ENCODE data around the gene NT5DC1.
"Not testable (repeated sequence)": the region's sequence is repeated elsewhere in the genome, so short reads cannot be mapped to it uniquely, and the experiment has no call there.

Gene NT5DC1

DNA sequence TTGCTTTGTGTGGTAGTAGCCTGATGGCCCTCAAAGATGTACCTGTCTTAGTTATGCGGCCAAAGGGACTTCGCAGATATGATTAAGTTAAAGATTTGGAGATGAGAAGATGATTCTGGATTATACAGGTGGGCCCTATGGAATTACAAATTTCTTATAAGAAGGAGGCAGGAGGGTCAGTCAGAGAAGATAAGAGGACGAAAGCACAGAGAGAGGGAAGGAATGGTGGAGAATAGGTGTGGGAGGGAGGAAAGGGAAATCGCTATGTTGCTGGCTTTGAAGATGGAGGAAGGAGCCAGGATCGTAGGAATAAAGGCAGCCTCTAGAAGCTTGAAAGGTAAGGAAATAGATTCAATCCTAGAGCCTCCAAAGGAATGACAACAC, 180.3 kb downstream of the NT5DC1 start:
- Histone ChIP-seq H3K36me3 (ENCODE audit: control insufficient read depth in 2 of 2, insufficient read depth in 2 of 2, low read length in 2 of 2) (peaks cover 2 to 3% of the 10 kb centered on the region in 2 donors), H3K9me3 (ENCODE audit: control insufficient read depth in 2 of 2, low read length in 2 of 2) (no peaks in the 10 kb centered on the region), H3K27ac (ENCODE audit: low read depth in 2 of 2, low read length in 2 of 2) (no peak overlapping the region), H3K4me1 (ENCODE audit: control insufficient read depth in 2 of 2, insufficient read depth in 2 of 2, low read length in 2 of 2) (peaks cover 15 to 26% of the 10 kb centered on the region in 2 donors), H3K27me3 (ENCODE audit: control insufficient read depth in 2 of 2, insufficient read depth in 2 of 2, low read length in 2 of 2) (no peaks in the 10 kb centered on the region), H3K9ac (ENCODE audit: low read depth in 1 of 2, low read length in 2 of 2) (no peak overlapping the region), H3K4me3 (ENCODE audit: low read length in 2 of 2) (peak overlapping the region in 1 of 2 donors; percentile 98)

DNA sequence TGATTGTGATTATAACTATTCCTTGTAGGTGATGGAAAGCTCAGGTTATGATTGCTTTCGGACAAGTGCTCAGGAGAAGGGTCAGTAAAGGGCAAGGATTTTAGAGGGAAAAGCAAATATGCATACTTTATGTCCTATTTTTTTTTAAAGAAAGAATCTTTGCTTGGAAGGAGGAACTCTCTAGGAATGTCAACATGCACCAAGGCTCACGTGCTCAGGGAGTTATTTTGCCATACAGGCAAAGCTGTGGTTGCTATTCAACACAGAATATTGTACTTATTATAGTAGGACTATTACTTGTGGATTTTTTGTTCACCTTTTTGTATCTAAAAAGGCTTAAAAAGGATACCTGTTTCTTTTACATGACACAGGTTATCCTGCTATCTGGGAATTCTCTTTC, 182.0 kb downstream of the NT5DC1 start:
- H3K9me3 ChIP-seq (ENCODE audit: control insufficient read depth in 2 of 2, low read length in 2 of 2), result no peaks in the 10 kb centered on the region
- no peak overlapping the region for H3K9ac ChIP-seq (ENCODE audit: low read depth in 1 of 2, low read length in 2 of 2)
- no peaks in the 10 kb centered on the region for H3K27me3 ChIP-seq (ENCODE audit: control insufficient read depth in 2 of 2, insufficient read depth in 2 of 2, low read length in 2 of 2)
- peaks cover 9 to 18% of the 10 kb centered on the region in 2 donors for H3K4me1 ChIP-seq (ENCODE audit: control insufficient read depth in 2 of 2, insufficient read depth in 2 of 2, low read length in 2 of 2)
- peaks cover 2 to 3% of the 10 kb centered on the region in 2 donors for H3K36me3 ChIP-seq (ENCODE audit: control insufficient read depth in 2 of 2, insufficient read depth in 2 of 2, low read length in 2 of 2)
- H3K4me3 ChIP-seq (ENCODE audit: low read length in 2 of 2), result no peak overlapping the region
- H3K27ac ChIP-seq (ENCODE audit: low read depth in 2 of 2, low read length in 2 of 2), result no peak overlapping the region

DNA sequence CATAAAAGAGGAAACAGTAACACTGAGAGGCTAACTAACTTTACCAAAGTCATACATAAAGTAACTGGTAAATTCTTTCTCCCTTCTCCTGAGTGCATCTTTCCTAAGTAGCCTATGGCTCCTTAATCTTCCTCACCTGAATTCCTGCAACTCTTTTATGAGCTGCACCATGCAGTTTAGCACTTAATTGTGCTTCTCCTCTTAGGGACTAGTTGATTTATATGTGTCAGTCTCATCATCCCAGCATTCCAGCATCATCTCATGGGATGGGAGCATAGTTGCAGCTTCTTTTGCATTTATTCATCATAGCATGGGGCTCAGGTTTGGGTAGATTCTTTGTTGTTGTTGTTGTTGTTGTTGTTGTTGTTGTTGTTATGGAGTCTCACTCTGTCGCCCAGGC, 182.5 kb downstream of the NT5DC1 start:
- H3K36me3 ChIP-seq (ENCODE audit: control insufficient read depth in 2 of 2, insufficient read depth in 2 of 2, low read length in 2 of 2), result peaks cover under 1% of the 10 kb centered on the region in 2 donors
- no peaks in the 10 kb centered on the region for H3K9me3 ChIP-seq (ENCODE audit: control insufficient read depth in 2 of 2, low read length in 2 of 2)
- no peak overlapping the region for H3K9ac ChIP-seq (ENCODE audit: low read depth in 1 of 2, low read length in 2 of 2)
- H3K27ac ChIP-seq (ENCODE audit: low read depth in 2 of 2, low read length in 2 of 2), result no peak overlapping the region
- H3K4me3 ChIP-seq (ENCODE audit: low read length in 2 of 2), result no peak overlapping the region
- peaks cover 5 to 13% of the 10 kb centered on the region in 2 donors for H3K4me1 ChIP-seq (ENCODE audit: control insufficient read depth in 2 of 2, insufficient read depth in 2 of 2, low read length in 2 of 2)
- no peaks in the 10 kb centered on the region for H3K27me3 ChIP-seq (ENCODE audit: control insufficient read depth in 2 of 2, insufficient read depth in 2 of 2, low read length in 2 of 2)

- H3K9ac ChIP-seq (ENCODE audit: low read depth in 1 of 2, low read length in 2 of 2), result not testable (repeated sequence)
These were observed 184.3 kb downstream of the NT5DC1 start for GRCh38 chr6:116284984-116285383.

GRCh38 chr6:116286773-116287358, 186.2 kb downstream of the NT5DC1 start:
- no peak overlapping the region for H3K4me3 ChIP-seq (ENCODE audit: low read length in 2 of 2)
- no peaks in the 10 kb centered on the region for H3K9me3 ChIP-seq (ENCODE audit: control insufficient read depth in 2 of 2, low read length in 2 of 2)
- H3K9ac ChIP-seq (ENCODE audit: low read depth in 1 of 2, low read length in 2 of 2), result no peak overlapping the region
- H3K4me1 ChIP-seq (ENCODE audit: control insufficient read depth in 2 of 2, insufficient read depth in 2 of 2, low read length in 2 of 2), result no peaks in the 10 kb centered on the region
- H3K27me3 ChIP-seq (ENCODE audit: control insufficient read depth in 2 of 2, insufficient read depth in 2 of 2, low read length in 2 of 2), result no peaks in the 10 kb centered on the region
- no peaks in the 10 kb centered on the region for H3K36me3 ChIP-seq (ENCODE audit: control insufficient read depth in 2 of 2, insufficient read depth in 2 of 2, low read length in 2 of 2)
- H3K27ac ChIP-seq (ENCODE audit: low read depth in 2 of 2, low read length in 2 of 2), result no peak overlapping the region

More at GRCh38 chr6:116284984-116285383, 184.3 kb downstream of the NT5DC1 start:
- not testable (repeated sequence) for H3K9me3 ChIP-seq (ENCODE audit: control insufficient read depth in 2 of 2, low read length in 2 of 2); H3K27me3 ChIP-seq (ENCODE audit: control insufficient read depth in 2 of 2, insufficient read depth in 2 of 2, low read length in 2 of 2); H3K4me1 ChIP-seq (ENCODE audit: control insufficient read depth in 2 of 2, insufficient read depth in 2 of 2, low read length in 2 of 2); H3K27ac ChIP-seq (ENCODE audit: low read depth in 2 of 2, low read length in 2 of 2); H3K36me3 ChIP-seq (ENCODE audit: control insufficient read depth in 2 of 2, insufficient read depth in 2 of 2, low read length in 2 of 2); H3K4me3 ChIP-seq (ENCODE audit: low read length in 2 of 2)

- no peak overlapping the region for H3K27ac ChIP-seq (ENCODE audit: low read depth in 2 of 2, low read length in 2 of 2)
- no peaks in the 10 kb centered on the region for H3K36me3 ChIP-seq (ENCODE audit: control insufficient read depth in 2 of 2, insufficient read depth in 2 of 2, low read length in 2 of 2)
- no peak overlapping the region for H3K4me3 ChIP-seq (ENCODE audit: low read length in 2 of 2)
- H3K9ac ChIP-seq (ENCODE audit: low read depth in 1 of 2, low read length in 2 of 2), result no peak overlapping the region
- H3K27me3 ChIP-seq (ENCODE audit: control insufficient read depth in 2 of 2, insufficient read depth in 2 of 2, low read length in 2 of 2), result no peaks in the 10 kb centered on the region
- H3K4me1 ChIP-seq (ENCODE audit: control insufficient read depth in 2 of 2, insufficient read depth in 2 of 2, low read length in 2 of 2), result no peaks in the 10 kb centered on the region
- no peaks in the 10 kb centered on the region for H3K9me3 ChIP-seq (ENCODE audit: control insufficient read depth in 2 of 2, low read length in 2 of 2)
These were observed 187.1 kb downstream of the NT5DC1 start for GRCh38 chr6:116287689-116288282.

DNA sequence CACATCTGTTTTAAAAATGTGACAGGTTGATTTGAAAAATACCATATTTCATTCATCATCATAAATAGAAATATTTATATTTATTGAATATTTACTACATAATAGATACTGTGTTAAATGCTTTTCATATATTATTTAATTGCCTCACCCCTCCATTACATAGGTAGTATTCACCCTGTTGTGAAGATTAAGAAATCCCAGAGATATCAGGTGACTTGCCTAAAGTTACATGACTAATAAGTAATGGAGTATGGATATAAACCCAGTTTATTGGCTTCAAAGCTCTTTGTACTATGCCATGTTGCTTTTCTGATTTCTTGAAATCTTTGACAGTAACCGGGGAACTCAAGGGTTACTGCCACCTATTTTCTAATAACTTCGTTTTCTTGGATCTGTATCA, 189.2 kb downstream of the NT5DC1 start:
- Histone ChIP-seq H3K9me3 (ENCODE audit: control insufficient read depth in 2 of 2, low read length in 2 of 2) (no peaks in the 10 kb centered on the region), H3K4me1 (ENCODE audit: control insufficient read depth in 2 of 2, insufficient read depth in 2 of 2, low read length in 2 of 2) (no peaks in the 10 kb centered on the region), H3K27ac (ENCODE audit: low read depth in 2 of 2, low read length in 2 of 2) (no peak overlapping the region), H3K27me3 (ENCODE audit: control insufficient read depth in 2 of 2, insufficient read depth in 2 of 2, low read length in 2 of 2) (no peaks in the 10 kb centered on the region), H3K36me3 (ENCODE audit: control insufficient read depth in 2 of 2, insufficient read depth in 2 of 2, low read length in 2 of 2) (no peaks in the 10 kb centered on the region), H3K4me3 (ENCODE audit: low read length in 2 of 2) (no peak overlapping the region), H3K9ac (ENCODE audit: low read depth in 1 of 2, low read length in 2 of 2) (no peak overlapping the region)

DNA sequence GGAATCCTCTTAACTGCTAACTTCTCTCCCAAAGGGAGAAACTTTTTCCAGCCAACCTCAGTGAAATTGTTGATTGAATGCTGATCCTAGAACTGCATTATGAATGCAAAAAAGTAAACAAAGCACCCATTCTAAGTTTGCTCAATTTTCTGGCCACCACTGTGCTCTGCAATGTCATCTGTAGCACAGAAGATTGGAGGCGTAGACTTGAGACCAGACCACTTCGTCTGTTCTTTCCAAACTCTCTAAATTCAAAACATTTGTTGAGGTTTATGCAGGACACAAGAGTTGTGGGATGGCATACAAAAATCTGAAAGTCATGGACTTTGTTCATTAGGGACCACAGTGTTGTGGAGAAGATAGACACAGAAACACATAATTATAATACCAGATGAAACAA, 190.1 kb downstream of the NT5DC1 start:
- Histone ChIP-seq H3K9ac (ENCODE audit: low read depth in 1 of 2, low read length in 2 of 2) (no peak overlapping the region), H3K4me1 (ENCODE audit: control insufficient read depth in 2 of 2, insufficient read depth in 2 of 2, low read length in 2 of 2) (no peaks in the 10 kb centered on the region), H3K4me3 (ENCODE audit: low read length in 2 of 2) (no peak overlapping the region), H3K27ac (ENCODE audit: low read depth in 2 of 2, low read length in 2 of 2) (no peak overlapping the region), H3K9me3 (ENCODE audit: control insufficient read depth in 2 of 2, low read length in 2 of 2) (no peaks in the 10 kb centered on the region), H3K27me3 (ENCODE audit: control insufficient read depth in 2 of 2, insufficient read depth in 2 of 2, low read length in 2 of 2) (no peaks in the 10 kb centered on the region), H3K36me3 (ENCODE audit: control insufficient read depth in 2 of 2, insufficient read depth in 2 of 2, low read length in 2 of 2) (no peaks in the 10 kb centered on the region)

DNA sequence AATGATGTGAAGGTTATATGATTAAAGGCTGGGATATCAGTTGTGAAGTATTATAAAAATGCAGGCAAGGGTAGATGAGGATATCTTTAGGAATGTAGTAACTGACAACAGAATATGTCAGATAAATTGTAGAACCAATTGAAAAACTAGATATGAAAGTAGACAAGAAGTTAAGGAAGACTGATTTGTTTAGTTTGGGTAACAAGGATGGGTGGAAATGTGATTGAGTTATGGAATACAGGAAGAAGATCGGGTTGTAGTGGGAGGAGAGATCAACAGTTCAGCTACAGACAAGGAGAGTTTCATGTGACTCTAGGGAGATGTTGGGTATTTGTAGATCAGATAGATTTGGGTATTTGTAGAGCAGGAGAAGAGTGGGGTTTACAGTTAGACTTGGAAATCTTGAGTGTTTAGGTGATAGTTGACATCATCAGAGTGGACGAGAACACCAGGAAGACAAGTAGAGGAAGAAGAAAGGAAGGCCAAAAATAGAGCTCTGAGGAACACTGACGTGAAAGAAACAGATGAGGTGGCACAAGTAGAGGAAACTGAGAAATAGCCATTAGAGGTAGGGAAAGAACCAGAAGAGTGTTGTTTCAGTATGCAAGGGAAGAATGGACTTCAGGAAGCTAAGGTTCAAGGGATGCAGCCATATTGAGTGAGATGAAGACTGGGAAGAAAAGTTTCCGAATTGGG, 191.2 kb downstream of the NT5DC1 start:
- Histone ChIP-seq H3K36me3 (ENCODE audit: control insufficient read depth in 2 of 2, insufficient read depth in 2 of 2, low read length in 2 of 2) (no peaks in the 10 kb centered on the region), H3K27me3 (ENCODE audit: control insufficient read depth in 2 of 2, insufficient read depth in 2 of 2, low read length in 2 of 2) (no peaks in the 10 kb centered on the region), H3K9me3 (ENCODE audit: control insufficient read depth in 2 of 2, low read length in 2 of 2) (no peaks in the 10 kb centered on the region), H3K4me1 (ENCODE audit: control insufficient read depth in 2 of 2, insufficient read depth in 2 of 2, low read length in 2 of 2) (no peaks in the 10 kb centered on the region), H3K9ac (ENCODE audit: low read depth in 1 of 2, low read length in 2 of 2) (no peak overlapping the region), H3K27ac (ENCODE audit: low read depth in 2 of 2, low read length in 2 of 2) (no peak overlapping the region), H3K4me3 (ENCODE audit: low read length in 2 of 2) (no peak overlapping the region)

GRCh38 chr6:116292553-116292952, 191.9 kb downstream of the NT5DC1 start:
- H3K9me3 ChIP-seq (ENCODE audit: control insufficient read depth in 2 of 2, low read length in 2 of 2), result no peaks in the 10 kb centered on the region
- H3K4me1 ChIP-seq (ENCODE audit: control insufficient read depth in 2 of 2, insufficient read depth in 2 of 2, low read length in 2 of 2), result no peaks in the 10 kb centered on the region
- H3K27me3 ChIP-seq (ENCODE audit: control insufficient read depth in 2 of 2, insufficient read depth in 2 of 2, low read length in 2 of 2), result no peaks in the 10 kb centered on the region
- H3K4me3 ChIP-seq (ENCODE audit: low read length in 2 of 2), result no peak overlapping the region
- no peak overlapping the region for H3K9ac ChIP-seq (ENCODE audit: low read depth in 1 of 2, low read length in 2 of 2)
- H3K27ac ChIP-seq (ENCODE audit: low read depth in 2 of 2, low read length in 2 of 2), result no peak overlapping the region
- no peaks in the 10 kb centered on the region for H3K36me3 ChIP-seq (ENCODE audit: control insufficient read depth in 2 of 2, insufficient read depth in 2 of 2, low read length in 2 of 2)

All from mucosa of rectum (tissue), 2 donors.